ENCODE measurements around the gene FHOD1. TPM values are rescaled to one million over a fixed set of nuclear protein-coding genes. Genes with fewer than 3 reads are reported as not detected.

FHOD1 gene
- total and polyA plus RNA-seq, 2 donors (not counting 1 experiment from before 2014, with no cell fraction given): 46.3 to 46.9 TPM

GRCh38 chr16:67280090-67281015 is 33.1 kb upstream of the FHOD1 start:
- intact Hi-C loops (cut with micrococcal nuclease): no loop called here
- DNase-seq (no peak), ATAC-seq (ENCODE audit: low read depth) (no peak)
- Histone ChIP-seq H3K4me2 (replicated peaks; ENCODE audit: low read depth, low read length, poor library complexity, severe bottlenecking) (peak overlapping the region; percentile 94), H3K27me3 (replicated peaks in 1 of 4; ENCODE audit: control extremely low read depth in 1 of 4, control insufficient read depth in 3 of 4, insufficient read depth in 4 of 4, low read length in 3 of 4) (no peaks in the 10 kb centered on the region), H3K4me3 (ENCODE audit: control extremely low read depth in 1 of 5, extremely low read depth in 1 of 5, insufficient read depth in 1 of 5, low read depth in 2 of 5, low read length in 4 of 5) (no peak overlapping the region), H3K9ac (ENCODE audit: low read length) (no peak overlapping the region), H3K27ac (ENCODE audit: low read length in 2 of 2) (no peak overlapping the region), H4K20me1 (ENCODE audit: control insufficient read depth, insufficient read depth, low read length, poor library complexity, severe bottlenecking) (no peaks in the 10 kb centered on the region), H3K79me2 (ENCODE audit: control insufficient read depth, insufficient read depth, low read length) (peaks cover 3% of the 10 kb centered on the region), H3K36me3 (replicated peaks in 1 of 2; ENCODE audit: control extremely low read depth in 1 of 2, control insufficient read depth in 1 of 2, extremely low read depth in 1 of 2, insufficient read depth in 2 of 2, low read length in 1 of 2) (no peaks in the 10 kb centered on the region), H3K4me1 (ENCODE audit: control insufficient read depth in 2 of 2, insufficient read depth in 2 of 2, low read length in 2 of 2) (peaks cover 7 to 11% of the 10 kb centered on the region in 2 donors), H3K9me3 (ENCODE audit: control extremely low read depth in 1 of 3, control insufficient read depth in 2 of 3, insufficient read depth in 1 of 3, low read length in 2 of 3) (no peaks in the 10 kb centered on the region), H2AFZ (ENCODE audit: insufficient read depth, low read depth, low read length, poor library complexity, severe bottlenecking) (peak overlapping the region; percentile 91)
- CTCF ChIA-PET: interaction anchor here (0.7 to 2.0 kb wide), 7 partner anchors 12 to 176 kb away, joined by 3 to 7 read pairs (median 4); partner anchors contain the start of gene TMEM208
- POLR2A ChIA-PET: no interaction called here
- peak overlapping the region; percentile 47 for H3K4me3 Mint-ChIP-seq
- TF ChIP-seq EZH2 (IDR thresholded peaks at IDR 0.05; ENCODE audit: borderline replicate concordance, insufficient read depth, low read depth, low read length, poor library complexity, severe bottlenecking): no peak
- no peak for TF ChIP-seq CTCF (IDR thresholded peaks at IDR 0.05)
- H3K27me3 Mint-ChIP-seq: no peaks in the 10 kb centered on the region
- H3K9me3 Mint-ChIP-seq (ENCODE audit: insufficient read depth): no peaks in the 10 kb centered on the region
- peaks cover 6% of the 10 kb centered on the region for H3K4me1 Mint-ChIP-seq
- peak overlapping the region; percentile 10 for H3K27ac Mint-ChIP-seq
- 98% methylated on average over 13 of the region's 15 CpGs for WGBS (ENCODE audit: insufficient coverage)

Data from B cell (primary cell).